HG03432 (cell line): Measurements from ENCODE around the gene CELF5.

ENCODE experiments used
- ATAC-seq: cut with Tn5 transposase; IDR thresholded peaks from one replicate; pipeline ENCODE4 v1.9.1; 2021; ENCODE audit warnings: mild to moderate bottlenecking, moderate library complexity; ENCODE audit not compliant: unreplicated experiment

Gene CELF5

DNA sequence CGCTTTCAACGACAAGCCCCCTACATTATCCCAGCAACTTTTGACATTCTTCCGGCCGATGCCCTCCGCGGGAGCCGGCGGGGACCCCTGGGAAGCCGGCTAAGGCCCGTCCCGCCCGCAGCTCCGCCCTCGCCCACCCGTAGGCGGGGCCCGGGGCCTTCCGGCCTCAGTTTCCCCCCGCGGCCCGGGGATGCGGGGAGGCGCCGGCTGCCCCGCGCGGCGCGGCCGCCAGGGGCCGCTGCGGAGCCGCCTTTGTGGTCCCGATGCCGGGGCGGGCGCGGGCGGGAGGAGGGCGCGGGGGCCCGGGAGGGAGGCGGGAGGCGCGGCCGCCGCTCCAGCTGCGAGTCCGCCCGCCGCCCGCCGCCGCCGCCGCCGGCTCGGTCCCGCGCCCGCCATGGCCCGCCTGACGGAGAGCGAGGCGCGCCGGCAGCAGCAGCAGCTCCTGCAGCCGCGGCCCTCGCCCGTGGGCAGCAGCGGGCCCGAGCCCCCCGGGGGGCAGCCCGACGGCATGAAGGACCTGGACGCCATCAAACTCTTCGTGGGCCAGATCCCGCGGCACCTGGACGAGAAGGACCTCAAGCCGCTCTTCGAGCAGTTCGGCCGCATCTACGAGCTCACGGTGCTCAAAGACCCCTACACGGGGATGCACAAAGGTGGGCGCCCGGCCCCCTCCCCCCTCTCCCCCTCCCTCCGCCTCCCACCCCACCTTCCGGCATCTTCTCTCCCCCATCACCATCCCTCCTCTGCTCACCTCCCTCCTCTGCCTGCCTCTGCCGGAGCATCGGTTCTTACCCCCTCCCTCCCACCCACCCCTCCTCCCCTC, at the start of gene CELF5:
CELF5 (plus strand) TSS at position 316 of the 823 bp plus-strand sequence; CDS start at position 395, 79 bp downstream.
- no peak for ATAC-seq

DNA sequence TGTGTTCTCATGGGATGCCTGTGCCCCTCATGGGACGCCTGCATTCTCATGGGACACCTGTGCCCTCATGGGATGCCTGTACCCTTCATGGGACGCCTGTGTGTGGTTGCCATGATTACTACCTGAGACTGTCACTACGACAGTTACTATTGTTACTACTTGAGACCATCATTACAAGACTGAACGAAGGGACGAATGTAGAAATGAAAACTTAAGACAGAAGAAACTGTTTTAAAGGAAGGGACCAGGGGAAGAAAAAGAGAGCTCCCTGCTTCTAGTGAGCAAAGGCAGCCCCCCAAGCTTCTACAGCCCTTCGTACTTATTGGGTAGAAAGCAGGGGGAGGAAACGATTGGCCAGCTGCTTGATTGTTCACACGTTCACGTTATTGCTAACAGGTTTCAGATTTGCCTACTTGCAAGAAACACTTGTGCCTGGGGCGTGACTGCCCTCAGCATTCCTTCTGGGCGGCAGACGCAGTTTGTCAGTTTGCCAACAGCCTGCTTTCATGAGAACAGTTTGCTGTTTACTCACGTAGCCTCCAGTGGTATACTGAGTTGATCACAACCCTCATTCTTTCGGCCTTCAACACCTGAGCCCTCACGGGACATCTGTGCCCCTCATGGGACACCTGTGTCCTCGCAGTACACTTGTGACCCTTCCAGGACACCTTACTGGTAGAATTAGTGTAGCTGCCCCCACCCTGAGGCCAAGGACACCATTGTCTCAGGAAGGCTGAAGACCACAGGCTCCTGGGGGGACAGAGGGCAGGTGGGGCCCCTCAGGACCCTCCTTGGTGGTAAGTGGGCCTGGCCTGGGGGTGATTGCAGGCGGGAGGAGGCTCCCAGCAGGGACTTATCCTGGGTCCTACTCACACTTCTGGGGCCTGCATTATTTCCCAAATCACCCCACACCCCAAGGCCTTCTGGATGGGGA, 48.4 kb upstream of the CELF5 start:
- no peak for ATAC-seq

DNA sequence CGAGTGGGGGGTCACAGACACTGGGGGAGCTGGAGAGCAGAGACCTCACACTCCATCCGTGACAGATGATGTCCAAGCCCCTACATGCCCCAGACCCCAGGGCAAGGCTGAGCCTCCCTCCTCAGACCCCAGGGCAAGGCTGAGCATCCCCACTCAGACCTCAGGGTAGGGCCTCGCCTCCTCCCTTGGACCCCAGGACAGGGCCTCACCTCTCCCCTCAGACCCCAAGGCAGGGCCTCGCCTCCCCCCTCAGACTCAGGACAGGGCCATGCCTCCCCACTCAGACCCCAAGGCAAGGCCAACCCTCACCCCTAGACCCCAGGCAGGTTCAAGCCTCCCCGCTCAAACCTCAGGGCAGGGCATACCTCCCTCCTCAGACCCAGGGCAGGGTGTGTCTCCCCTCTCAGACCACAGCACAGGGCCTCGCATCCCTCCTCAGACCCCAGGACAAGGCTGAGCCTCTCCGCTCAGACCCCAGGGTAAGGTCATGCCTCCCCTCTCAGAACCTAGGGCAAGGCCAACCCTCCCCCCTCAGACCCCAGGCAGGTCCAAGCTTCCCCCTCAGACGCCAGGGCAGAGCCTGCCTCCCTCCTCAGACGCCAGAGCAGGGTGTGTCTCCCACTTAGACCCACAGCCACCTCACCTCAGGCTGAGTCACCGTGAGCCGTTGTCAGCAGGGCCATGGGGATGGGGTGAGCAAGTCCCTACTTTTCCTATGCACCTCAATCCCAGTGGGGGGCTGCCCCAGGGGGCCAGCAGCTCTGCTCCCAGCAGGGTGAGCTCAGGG, 47.6 kb upstream of the CELF5 start:
- ATAC-seq, result no peak

DNA sequence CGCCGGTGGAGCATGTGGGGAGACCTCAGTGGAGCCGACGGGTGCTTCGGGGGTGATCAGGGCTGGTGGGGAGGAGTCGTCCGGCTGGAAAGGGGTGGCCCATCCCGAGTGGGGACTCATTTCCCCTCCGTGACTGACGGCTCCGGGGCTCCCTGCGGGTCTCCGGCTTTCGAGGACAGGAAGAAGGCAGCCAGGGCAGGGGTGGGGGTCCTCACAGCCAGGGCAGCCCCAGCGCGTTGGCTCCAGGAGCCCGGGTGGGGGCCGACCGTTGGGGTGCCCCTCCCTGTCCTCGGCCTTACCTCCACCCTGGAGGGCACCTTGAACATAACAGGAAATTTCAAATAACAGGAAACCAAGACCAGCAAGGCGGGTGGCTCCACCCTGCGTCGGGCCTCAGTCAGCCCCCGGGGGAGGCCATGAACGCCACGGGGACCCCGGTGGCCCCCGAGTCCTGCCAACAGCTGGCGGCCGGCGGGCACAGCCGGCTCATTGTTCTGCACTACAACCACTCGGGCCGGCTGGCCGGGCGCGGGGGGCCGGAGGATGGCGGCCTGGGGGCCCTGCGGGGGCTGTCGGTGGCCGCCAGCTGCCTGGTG, 46.0 kb upstream of the CELF5 start, which contains the start of gene S1PR4:
S1PR4 (plus strand) TSS at position 393 of the 596 bp plus-strand sequence; CDS start at position 417, 24 bp downstream.
- ATAC-seq, result peak; percentile 39

DNA sequence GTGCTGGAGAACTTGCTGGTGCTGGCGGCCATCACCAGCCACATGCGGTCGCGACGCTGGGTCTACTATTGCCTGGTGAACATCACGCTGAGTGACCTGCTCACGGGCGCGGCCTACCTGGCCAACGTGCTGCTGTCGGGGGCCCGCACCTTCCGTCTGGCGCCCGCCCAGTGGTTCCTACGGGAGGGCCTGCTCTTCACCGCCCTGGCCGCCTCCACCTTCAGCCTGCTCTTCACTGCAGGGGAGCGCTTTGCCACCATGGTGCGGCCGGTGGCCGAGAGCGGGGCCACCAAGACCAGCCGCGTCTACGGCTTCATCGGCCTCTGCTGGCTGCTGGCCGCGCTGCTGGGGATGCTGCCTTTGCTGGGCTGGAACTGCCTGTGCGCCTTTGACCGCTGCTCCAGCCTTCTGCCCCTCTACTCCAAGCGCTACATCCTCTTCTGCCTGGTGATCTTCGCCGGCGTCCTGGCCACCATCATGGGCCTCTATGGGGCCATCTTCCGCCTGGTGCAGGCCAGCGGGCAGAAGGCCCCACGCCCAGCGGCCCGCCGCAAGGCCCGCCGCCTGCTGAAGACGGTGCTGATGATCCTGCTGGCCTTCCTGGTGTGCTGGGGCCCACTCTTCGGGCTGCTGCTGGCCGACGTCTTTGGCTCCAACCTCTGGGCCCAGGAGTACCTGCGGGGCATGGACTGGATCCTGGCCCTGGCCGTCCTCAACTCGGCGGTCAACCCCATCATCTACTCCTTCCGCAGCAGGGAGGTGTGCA, 45.3 kb upstream of the CELF5 start:
- peak; percentile 18 for ATAC-seq

DNA sequence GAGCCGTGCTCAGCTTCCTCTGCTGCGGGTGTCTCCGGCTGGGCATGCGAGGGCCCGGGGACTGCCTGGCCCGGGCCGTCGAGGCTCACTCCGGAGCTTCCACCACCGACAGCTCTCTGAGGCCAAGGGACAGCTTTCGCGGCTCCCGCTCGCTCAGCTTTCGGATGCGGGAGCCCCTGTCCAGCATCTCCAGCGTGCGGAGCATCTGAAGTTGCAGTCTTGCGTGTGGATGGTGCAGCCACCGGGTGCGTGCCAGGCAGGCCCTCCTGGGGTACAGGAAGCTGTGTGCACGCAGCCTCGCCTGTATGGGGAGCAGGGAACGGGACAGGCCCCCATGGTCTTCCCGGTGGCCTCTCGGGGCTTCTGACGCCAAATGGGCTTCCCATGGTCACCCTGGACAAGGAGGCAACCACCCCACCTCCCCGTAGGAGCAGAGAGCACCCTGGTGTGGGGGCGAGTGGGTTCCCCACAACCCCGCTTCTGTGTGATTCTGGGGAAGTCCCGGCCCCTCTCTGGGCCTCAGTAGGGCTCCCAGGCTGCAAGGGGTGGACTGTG, 44.6 kb upstream of the CELF5 start:
- no peak for ATAC-seq

DNA sequence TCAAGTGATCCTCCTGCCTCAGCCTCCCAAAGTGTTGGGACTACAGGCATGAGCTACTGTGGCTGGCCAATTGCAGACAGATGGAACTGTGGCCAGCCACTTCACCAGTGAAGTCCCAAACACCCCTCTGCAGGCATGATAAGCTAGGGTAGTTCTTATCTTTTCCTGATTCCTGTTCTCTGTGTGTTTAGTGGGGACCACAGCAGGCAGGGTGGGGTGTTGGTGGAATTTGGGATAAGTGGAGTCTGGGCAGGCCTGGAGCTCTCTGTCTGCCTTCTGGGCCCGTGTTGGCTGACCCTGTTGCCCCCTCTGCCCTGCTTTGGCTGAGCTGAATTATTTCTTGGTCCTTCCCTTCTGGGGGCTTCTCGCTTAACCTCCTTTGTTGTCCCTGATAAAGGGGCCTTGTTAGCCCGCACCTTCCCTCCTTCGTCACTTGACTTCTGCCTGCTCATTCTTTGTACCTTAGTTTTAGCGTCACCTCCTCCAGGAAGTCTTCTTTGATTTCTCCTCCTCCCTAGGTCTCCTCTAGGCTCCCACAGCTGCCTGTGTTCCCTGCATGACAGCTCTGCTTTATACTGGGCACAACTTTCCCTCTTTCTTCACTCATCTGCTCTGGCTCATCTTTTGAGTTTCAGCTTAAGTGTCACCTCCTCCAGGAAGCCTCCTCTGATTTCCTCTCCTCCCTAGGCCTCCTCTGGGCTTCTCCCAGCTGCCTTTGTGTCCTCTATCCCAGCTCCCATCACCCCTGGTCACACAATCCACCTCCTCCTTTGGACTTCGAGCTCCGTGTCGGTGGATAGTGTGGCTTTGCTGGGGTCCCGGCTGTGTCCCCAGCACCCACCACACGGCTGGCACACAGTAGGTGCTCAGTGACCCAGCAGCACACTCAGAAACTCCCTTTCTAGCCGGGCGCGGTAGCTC, 40.5 kb upstream of the CELF5 start:
- ATAC-seq, result no peak

DNA sequence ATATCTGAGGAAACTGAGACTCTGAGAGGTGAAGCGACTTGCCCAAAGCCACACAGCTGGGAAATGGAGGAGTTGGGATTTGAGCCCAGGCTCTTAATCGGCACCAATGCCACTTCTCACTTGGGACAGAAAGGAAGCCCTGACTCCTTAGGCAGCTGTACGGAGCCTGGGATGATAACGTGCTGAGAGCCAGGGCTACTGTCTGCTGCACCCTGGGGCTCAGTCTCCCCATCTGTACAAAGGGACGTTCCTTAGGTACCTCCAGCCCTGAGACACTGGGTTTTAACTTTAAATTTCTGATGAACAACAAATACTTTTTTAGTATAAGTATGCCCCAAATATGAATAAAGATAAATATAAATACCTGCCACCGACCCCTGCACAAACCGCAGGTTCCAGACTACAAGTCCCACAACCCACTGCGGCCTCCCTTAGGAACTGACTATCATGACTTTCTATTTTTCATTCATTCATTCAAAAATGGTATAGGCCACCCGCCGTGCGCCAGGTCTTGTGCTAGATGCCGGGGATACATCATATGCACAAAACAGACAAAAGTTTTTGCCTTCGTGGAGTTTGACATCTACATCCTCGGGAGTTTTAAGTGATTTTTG, 39.5 kb upstream of the CELF5 start:
- ATAC-seq, result peak; percentile 18

DNA sequence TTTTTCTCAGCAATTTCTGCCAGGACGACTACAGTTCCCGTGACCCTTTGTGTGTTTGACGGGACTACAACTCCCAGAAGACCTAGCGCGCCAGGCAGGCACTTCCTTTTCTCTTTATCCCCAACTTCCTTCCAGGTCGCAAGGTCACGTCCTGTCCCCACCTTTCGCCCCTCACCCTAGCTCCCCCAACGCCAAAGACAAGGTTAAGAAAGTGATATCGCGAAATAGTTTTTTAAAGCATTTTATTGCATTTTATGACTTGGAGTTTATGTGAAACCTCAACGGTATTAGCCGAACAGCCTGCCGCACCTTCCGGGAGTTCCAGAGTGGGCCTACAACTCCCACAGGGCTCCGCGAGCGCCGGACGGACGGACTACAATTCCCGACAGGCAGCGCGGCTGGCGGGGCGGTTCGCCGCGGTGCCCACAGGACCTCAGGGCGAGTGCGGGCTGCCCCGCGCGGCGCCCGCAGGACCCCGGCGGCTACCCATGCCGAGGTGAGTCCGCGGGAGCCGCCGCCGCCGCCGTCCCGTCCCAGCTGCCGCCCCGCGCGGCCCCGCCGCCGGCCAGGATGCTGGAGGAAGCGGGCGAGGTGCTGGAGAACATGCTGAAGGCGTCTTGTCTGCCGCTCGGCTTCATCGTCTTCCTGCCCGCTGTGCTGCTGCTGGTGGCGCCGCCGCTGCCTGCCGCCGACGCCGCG, 38.9 kb upstream of the CELF5 start, which contains the start of gene NCLN:
NCLN (plus strand) TSS at position 470 of the 699 bp plus-strand sequence; CDS start at position 571, 101 bp downstream.
- ATAC-seq, result peak; percentile 79

DNA sequence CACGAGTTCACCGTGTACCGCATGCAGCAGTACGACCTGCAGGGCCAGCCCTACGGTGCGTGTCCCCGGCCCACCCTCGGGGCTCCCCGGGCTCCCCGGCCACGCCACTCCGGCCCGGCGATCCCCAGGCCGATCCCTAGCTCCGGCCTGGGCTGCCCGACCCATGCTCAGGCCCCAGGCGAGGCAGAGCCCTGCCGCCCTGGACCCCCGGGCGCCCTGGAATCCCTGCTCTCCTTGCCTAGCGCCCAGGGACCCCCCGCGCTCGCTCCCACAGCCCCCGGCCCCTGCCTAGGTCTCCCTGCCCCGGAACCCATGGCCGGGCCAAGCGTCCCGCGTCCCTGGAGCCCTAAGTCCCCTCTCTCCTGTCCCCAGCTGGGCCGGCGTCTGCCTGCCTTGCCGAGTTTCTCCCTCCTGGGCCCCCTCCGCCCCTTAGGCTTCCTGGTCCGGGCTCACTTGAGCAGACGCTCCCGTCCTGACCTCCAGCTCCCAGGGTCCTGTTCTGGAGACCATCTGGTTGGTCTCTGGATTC, 38.2 kb upstream of the CELF5 start:
- peak; percentile 36 for ATAC-seq

DNA sequence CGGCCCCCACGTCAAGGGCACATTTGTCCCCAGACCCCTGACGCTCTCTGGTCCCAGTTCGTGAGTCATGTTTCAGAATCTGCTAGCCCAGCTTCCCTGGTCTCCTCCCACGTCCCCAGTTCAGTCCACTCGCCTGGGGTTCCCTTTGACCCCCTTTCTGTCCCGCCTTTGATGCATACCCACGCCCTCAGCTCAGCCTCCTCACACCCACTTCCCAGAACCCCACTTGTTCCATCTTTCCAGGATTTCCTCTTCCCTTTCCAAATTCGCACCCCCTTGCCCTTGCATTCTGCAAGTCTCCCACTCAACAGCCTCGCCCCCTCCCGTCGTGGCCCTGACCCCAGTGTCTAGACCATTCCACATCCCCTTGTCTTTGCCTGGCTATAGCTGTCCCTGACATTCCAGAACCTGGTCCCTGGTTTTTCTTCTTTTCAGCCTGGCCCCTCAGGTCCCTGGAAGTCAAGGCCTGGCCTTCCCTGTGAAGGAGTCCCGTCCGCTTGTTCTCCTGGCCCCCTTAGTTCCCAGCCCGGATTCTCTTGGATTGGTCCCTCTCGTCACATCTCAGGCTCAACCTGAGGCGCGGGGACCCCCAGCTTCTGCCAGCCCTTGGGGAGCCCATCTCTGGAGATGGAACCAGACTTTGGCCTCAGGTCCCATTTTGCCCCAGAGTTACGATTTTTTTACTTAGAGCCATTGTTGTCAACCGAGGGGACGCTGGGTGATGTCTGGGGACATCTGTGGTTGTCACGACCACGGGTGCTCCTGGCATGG, 37.4 kb upstream of the CELF5 start:
- no peak for ATAC-seq

DNA sequence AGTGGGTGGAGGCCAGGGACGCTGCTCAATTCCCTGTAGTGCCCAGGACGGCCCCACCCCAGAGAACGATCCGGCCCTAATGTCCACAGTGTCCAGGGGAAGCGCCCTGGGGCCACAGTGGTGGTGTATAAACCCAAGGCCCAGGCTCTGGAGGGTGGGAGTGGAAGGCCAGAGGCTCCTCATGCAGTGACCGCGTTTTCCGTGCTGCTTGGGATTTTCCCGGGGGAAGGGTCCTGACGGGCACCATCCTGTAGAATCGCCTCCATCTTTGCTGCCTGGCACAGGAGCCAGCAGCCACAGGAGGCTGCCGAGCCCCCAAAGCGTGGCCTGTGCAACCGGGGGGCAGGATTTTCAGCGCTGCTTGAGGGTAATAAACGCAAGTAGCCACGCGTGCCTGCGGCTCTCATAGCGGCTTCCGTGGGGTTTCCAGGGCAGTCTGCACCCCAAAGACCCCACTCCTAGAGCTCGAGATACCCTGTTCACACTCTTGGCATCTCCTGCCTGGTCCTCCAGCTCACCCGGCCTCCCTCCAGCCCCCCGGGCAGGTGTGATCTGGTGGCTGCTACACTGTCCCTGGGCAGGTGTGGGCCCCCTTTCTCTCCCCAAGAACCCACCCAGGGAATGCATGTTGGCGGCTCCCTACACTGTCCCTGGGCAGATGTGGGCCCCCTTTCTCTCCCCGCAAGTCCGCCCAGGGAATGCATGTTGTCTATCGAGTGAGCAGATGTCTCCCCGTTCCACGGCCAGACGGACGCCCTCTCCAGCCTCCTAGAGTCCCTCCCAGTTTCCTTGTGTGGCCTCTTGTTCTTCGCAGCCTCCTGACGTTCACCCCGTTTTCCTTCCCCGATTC, 36.6 kb upstream of the CELF5 start:
- ATAC-seq, result no peak

DNA sequence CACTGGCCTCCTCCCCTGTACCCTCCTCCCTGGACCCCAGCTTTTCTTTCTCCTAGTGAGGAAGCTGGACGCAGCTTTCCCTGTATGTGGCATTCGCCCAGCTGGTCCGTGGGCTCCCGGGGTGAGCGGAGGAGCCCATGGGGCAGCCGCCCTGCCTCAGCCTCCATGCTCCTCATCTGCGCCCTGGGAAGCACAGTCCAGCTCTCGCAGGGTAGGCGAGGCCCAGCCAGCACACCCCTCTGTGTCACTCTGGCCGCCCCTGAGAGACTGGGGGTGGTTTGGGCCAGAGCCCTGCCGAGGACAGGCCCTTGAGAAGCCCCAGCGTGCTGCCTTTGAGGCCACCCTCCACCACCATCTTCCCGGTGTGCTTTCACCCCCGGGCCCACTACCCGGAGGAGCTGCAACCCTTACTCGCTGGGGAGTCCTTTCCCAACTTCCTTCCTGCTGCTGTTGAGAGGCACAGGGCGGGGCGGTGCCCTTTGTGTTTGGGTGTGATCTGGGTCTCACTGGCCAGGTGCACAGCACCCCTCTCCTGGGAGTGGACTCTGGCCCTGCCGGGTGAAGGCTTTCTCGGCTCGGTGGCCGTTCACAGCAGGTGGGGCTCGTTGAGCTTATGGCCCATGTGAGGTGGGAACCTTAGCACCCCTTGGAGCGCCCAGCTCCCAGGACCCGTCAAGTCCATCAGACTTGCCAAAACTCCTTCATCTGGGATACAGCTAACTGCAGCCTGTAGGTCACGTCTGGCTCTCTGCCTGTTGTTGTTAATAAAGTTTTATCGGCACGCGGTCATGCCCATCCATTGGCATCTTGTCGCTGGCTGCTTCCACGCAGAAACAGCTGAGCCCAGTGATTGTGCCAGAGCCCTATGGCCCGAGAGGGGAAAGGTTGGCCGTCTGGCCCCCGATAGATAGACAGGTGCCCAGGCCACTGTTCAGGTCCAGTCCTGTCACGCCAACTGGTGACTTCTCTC, 35.5 kb upstream of the CELF5 start:
- no peak for ATAC-seq
